Lower leg skin (tissue), 4 donors: ENCODE data around the gene CNOT4. TPM values are rescaled to one million over a fixed set of nuclear protein-coding genes. Genes with fewer than 3 reads are reported as not detected.
A peak's percentile ranks its signal among the peaks of the same experiment; 100 is the strongest.

Experiments used
- DNase-seq, 2 donors: peaks; one replicate each; pipeline ENCODE4 v3.0.0-alpha.2; 2019; ENCODE audit warnings: low spot score in 2 of 2
- H3K4me3 ChIP-seq: fragments of 200-600 bp; sonication (generic); 2 replicates; pipeline ENCODE4 v1.5.1; 2017; ENCODE audit warnings: mild to moderate bottlenecking, low read depth; ENCODE audit not compliant: poor library complexity, severe bottlenecking
- POLR2A ChIP-seq, 2 donors: fragments of 450-650 bp; IDR thresholded peaks; one replicate each; pipeline ENCODE4 v1.6.1; 2016 to 2017; ENCODE audit warnings: antibody characterized with exemption in 2 of 2, mild to moderate bottlenecking in 1 of 2, moderate library complexity in 1 of 2
- WGBS, 2 donors: methylation state at CpG; one replicate each; pipeline ENCODE4 v1.1.5; 2018; 5-methylcytosine and 5-hydroxymethylcytosine counted together
- intact Hi-C: fragments of 100-400 bp; cut with DNase I; formaldehyde crosslinking; loops from one replicate; pipeline ENCODE4 v1.15.0; 2023; ENCODE audit warnings: low total_unique reads
- total RNA-seq, 4 donors: library from RNA; depleted of rRNA; stranded (reverse); fragments of >200 nt; gene quantifications; one replicate each; pipeline ENCODE4 v1.1.0, GENCODE V29; 2016
- TF ChIP-seq, protein P1 (sequence below), 3 donors: fragments of 450-650 bp; IDR thresholded peaks; one replicate each; pipeline ENCODE4 v1.5.1; 2016; ENCODE audit warnings: antibody characterized with exemption in 3 of 3, mild to moderate bottlenecking in 3 of 3, moderate library complexity in 2 of 3

CNOT4 gene
- total RNA-seq, 4 donors from 2014 or later = 13.4 to 20.4 (median 16.4) TPM

DNA sequence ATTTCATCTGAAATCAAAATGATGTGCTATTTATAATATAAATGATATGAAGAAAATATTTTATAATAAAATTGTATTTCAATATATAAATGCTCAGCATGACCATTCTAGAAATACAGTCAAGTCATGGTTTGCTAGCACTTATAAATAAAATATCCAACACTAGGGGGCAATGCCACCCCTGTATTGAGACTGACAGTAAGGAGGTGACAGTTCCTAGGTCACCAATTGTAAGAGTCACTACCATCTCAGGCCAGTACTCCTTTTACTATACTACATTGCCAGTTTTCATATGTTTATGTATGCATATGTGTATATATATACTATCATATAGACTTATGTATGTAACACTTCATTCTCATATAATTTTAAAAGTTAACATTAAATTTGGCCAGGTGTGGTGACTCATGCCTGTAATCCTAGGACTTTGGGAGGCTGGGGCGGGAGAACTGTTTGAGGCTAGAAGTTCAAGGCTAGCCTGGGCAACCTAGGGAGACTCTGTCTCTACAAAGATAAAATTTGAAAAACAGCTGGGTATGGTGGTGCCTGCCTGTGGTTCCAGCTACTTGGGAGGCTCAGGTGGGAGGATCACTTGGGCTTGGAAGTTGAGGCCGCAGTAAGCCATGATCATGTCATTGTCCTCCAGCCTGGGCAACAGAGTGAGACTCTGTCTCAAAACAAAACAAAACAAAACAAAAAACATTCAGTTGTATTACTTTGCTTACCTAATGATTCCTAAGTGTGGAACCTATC, 2.4 kb upstream of the CNOT4 start:
- WGBS, 2 donors = 97 to 98% methylated on average over 2 of the region's 2 CpGs
- DNase-seq = peak in 1 of 2 donors; percentile 61
- TF ChIP-seq POLR2A (IDR thresholded peaks at IDR 0.05) = no peak
- TF ChIP-seq, protein P1, sequence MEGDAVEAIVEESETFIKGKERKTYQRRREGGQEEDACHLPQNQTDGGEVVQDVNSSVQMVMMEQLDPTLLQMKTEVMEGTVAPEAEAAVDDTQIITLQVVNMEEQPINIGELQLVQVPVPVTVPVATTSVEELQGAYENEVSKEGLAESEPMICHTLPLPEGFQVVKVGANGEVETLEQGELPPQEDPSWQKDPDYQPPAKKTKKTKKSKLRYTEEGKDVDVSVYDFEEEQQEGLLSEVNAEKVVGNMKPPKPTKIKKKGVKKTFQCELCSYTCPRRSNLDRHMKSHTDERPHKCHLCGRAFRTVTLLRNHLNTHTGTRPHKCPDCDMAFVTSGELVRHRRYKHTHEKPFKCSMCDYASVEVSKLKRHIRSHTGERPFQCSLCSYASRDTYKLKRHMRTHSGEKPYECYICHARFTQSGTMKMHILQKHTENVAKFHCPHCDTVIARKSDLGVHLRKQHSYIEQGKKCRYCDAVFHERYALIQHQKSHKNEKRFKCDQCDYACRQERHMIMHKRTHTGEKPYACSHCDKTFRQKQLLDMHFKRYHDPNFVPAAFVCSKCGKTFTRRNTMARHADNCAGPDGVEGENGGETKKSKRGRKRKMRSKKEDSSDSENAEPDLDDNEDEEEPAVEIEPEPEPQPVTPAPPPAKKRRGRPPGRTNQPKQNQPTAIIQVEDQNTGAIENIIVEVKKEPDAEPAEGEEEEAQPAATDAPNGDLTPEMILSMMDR (IDR thresholded peaks at IDR 0.05) = no peak
- intact Hi-C loops = no loop called here
- no peak overlapping the region for H3K4me3 ChIP-seq

DNA sequence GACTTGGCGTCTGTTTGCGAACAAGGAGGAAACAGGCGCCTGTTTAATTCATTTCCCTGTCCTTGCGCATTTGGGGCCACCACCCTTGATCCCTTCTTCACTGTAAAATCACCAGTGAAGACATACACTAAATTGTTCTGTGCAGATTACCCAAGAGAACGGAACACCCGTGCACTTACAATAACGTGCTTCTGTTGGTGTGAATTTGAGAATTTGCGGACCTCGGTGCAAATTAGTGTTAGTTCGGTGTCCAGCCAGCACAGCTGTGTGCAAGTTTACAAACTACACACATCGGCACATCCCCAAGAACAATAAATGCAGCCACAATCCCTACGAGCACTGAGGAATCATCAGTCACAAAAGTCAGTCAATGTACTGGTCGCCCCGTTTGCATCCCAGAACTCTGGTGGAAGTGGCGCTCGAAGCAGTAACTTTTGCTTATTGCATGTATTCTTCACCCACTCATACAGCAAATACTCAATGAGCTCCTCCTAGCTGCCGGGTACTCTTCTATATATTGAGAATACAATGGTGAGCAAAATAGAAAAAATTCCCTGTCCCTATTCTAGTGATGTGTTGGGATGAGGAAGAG, 786 bp upstream of the CNOT4 start:
- DNase-seq = peak in 1 of 2 donors; percentile 79
- WGBS, 2 donors = 2 to 3% methylated on average over 17 of the region's 17 CpGs
- TF ChIP-seq, protein P1 (IDR thresholded peaks at IDR 0.05) = no peak
- no peak for TF ChIP-seq POLR2A (IDR thresholded peaks at IDR 0.05)
- H3K4me3 ChIP-seq = peak overlapping the region; percentile 63
- intact Hi-C loops = no loop called here

DNA sequence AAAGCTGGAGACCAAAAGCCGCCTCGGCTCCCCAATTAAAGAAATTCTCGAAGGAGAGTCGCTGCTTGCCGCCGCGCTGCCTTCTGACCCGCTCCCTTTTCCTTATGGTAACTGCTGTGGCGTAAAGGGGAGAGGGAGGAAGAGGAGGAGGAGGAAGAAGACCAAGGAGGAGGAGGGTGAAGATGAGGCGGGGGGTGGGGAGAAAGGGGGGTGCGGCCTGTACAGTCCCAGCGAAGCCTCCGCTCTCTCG, 388 bp downstream of the CNOT4 start:
- WGBS, 2 donors = 0% methylated on average over 14 of the region's 14 CpGs

DNA sequence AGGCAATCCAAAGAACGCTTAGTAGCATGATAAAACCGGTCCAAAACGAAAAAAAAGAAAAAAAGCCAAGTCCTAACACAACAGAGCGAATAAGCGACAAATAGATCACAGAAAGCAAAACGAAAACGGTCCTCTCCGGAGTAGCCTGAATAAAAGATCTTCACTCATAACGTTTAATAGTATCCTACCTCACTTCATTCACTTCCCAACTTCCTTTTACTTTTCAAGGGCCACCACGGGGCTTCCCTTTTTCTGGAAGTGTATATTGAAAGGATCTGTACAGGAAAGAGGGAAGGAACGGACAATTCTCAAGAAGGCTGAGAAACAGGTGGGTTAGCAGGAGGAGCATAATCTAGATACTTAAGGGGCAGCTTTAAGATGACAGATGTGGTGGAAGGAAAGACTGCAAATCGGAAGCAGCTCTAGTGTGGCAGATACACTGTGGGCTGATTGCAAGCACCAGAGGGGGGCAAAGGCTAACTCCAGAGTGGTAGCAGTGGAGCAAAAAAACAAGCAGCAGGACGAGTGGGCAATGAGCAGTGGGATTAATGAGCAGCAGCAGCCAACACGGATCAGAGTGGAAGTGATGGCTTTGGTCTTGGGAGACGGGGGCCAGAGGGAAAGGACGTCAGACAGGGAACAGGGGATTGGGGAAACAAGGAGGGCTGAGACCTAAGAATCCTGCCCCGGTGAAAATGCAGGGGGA, 866 bp downstream of the CNOT4 start:
- DNase-seq = peak in 1 of 2 donors; percentile 86
- TF ChIP-seq, protein P1 (IDR thresholded peaks at IDR 0.05) = no peak
- TF ChIP-seq POLR2A (IDR thresholded peaks at IDR 0.05) = no peak
- WGBS, 2 donors = 1% methylated on average over 17 of the region's 17 CpGs
- intact Hi-C loops = no loop called here
- peak overlapping the region; percentile 71 for H3K4me3 ChIP-seq

More for the DNA sequence above, 388 bp downstream of the CNOT4 start:
- intact Hi-C loops = no loop called here
- DNase-seq = no peak
- no peak for TF ChIP-seq POLR2A (IDR thresholded peaks at IDR 0.05)
- TF ChIP-seq, protein P1 (IDR thresholded peaks at IDR 0.05) = peak in 1 of 3 donors; percentile 3
- H3K4me3 ChIP-seq = peak overlapping the region; percentile 71

DNA sequence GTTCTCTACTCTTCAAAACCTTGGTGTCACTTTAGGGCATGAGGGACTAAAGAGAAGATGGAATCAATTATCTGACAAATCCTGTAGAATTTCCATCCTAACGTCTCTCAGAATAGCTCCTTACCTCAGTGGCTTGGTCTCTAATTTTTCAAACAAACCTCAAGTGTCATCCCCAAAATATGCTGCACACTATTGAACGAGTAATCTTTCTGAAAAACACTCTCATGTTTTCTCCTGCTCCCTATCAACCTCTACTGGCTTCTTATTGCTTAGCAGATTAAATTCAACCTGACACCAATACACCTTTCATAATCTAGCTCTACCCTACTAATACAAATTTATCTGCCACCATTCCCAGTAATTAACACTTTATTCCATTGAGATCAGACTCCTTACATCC, 8.5 kb downstream of the CNOT4 start:
- no peak for DNase-seq
- intact Hi-C loops = no loop called here

More for the DNA sequence above, 8.5 kb downstream of the CNOT4 start:
- TF ChIP-seq, protein P1 (IDR thresholded peaks at IDR 0.05) = no peak
- no peak for TF ChIP-seq POLR2A (IDR thresholded peaks at IDR 0.05)
- WGBS, 2 donors = 69 to 81% methylated on average over 2 of the region's 2 CpGs
- no peak overlapping the region for H3K4me3 ChIP-seq
